GM19240 (cell line): ENCODE results near the gene MYO15B.

ENCODE experiments used
- DNase-seq: peaks from one replicate; pipeline ENCODE4 v3.0.0; 2011; ENCODE audit warnings: low spot score; ENCODE audit not compliant: insufficient read length

The MYO15B gene

GRCh38 chr17:75587675-75588595, at the start of gene MYO15B:
Gene MYO15B (plus strand): TSS chr17:75587800. CDS start chr17:75588058, 258 bp downstream.
- DNase-seq: no peak

GRCh38 chr17:75539967-75540729, 47.5 kb upstream of the MYO15B start:
- no peak for DNase-seq

GRCh38 chr17:75540923-75541503, 46.6 kb upstream of the MYO15B start:
- DNase-seq: no peak

GRCh38 chr17:75542229-75542628, 45.4 kb upstream of the MYO15B start:
- no peak for DNase-seq

GRCh38 chr17:75542728-75543336, 44.8 kb upstream of the MYO15B start:
- no peak for DNase-seq

GRCh38 chr17:75544250-75544649, 43.4 kb upstream of the MYO15B start:
- DNase-seq: no peak

- DNase-seq: no peak
These were observed 41.4 kb upstream of the MYO15B start for GRCh38 chr17:75546181-75546580.

- no peak for DNase-seq
These were observed 40.5 kb upstream of the MYO15B start for GRCh38 chr17:75547091-75547490.

- DNase-seq: no peak
These were observed 38.8 kb upstream of the MYO15B start for GRCh38 chr17:75548813-75549212.

- DNase-seq: no peak
These were observed 38.1 kb upstream of the MYO15B start for GRCh38 chr17:75549246-75550138.

GRCh38 chr17:75550139-75550465, 37.5 kb upstream of the MYO15B start:
- DNase-seq: no peak

GRCh38 chr17:75551266-75551665, 36.3 kb upstream of the MYO15B start:
- DNase-seq: no peak

- DNase-seq: no peak
These were observed 34.9 kb upstream of the MYO15B start for GRCh38 chr17:75552425-75553294.

- DNase-seq: no peak
These were observed 34.1 kb upstream of the MYO15B start for GRCh38 chr17:75553295-75554110.

GRCh38 chr17:75555679-75556153, 31.9 kb upstream of the MYO15B start:
- no peak for DNase-seq

- no peak for DNase-seq
These were observed 30.3 kb upstream of the MYO15B start for GRCh38 chr17:75557075-75557851.

- DNase-seq: no peak
These were observed 29.5 kb upstream of the MYO15B start for GRCh38 chr17:75557852-75558665.
